HG03039 (cell line): Measurements from ENCODE around the gene LAPTM5.

ENCODE experiments used
- ATAC-seq: cut with Tn5 transposase; IDR thresholded peaks from one replicate; pipeline ENCODE4 v1.9.1; 2021; ENCODE audit warnings: mild to moderate bottlenecking, moderate library complexity; ENCODE audit not compliant: unreplicated experiment

LAPTM5 gene

GRCh38 chr1:30685796-30686165, 71.8 kb downstream of the LAPTM5 start:
- ATAC-seq: no peak

- ATAC-seq: no peak
These were observed 72.4 kb downstream of the LAPTM5 start for GRCh38 chr1:30684881-30685795.

GRCh38 chr1:30684259-30684658, 73.3 kb downstream of the LAPTM5 start:
- no peak for ATAC-seq

- ATAC-seq: no peak
These were observed 73.9 kb downstream of the LAPTM5 start for GRCh38 chr1:30683699-30684098.
